Stimulated activated CD4-positive, alpha-beta T cell treated with anti-CD3 and anti-CD28 coated beads, Interleukin-1b, Interleukin-23, amount 100 ng/mL, for 4 hours (primary cell): ENCODE measurements around the gene CD151.

Experiments used
- DNase-seq, 2 donors: peaks; one replicate each; pipeline ENCODE4 v3.0.0-alpha.2; 2020; ENCODE audit warnings: low read depth in 2 of 2

Gene CD151

DNA sequence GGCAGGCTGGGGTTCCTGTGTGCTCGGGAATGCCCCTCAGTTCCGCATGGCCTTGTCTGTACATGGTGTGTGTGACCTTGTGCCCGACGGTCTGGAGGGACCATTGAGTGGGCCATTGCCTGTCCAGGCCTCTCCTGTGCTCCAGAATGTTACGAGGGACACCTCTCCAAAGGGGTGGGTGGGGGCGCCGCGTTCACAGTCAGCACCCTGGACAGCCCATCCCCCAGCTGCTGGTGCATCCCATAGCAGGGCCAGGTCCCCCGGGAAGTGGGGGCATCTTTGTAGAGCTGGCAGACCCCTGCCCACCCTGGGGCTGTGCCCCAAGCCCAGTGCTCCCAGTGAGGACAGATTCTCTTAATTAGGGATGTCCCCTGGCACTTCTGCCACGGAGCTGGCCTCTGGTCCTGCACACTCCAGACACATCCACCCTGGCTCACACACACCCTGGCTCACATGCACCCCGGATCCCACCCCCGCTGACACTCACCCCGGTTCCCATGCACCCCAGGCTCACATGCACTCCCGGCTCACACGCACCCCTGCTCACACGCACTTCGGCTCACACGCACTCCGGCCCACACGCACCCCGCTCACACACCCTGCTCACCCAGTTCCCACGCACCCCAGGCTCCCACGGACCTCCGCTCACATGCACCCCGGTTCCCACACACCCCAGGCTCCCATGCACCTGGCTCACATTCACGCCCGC is 25.5 kb downstream of the CD151 start:
- no peak for DNase-seq

- DNase-seq, result no peak
Observed at GRCh38 chr11:858762-859339, 26.1 kb downstream of the CD151 start.

DNA sequence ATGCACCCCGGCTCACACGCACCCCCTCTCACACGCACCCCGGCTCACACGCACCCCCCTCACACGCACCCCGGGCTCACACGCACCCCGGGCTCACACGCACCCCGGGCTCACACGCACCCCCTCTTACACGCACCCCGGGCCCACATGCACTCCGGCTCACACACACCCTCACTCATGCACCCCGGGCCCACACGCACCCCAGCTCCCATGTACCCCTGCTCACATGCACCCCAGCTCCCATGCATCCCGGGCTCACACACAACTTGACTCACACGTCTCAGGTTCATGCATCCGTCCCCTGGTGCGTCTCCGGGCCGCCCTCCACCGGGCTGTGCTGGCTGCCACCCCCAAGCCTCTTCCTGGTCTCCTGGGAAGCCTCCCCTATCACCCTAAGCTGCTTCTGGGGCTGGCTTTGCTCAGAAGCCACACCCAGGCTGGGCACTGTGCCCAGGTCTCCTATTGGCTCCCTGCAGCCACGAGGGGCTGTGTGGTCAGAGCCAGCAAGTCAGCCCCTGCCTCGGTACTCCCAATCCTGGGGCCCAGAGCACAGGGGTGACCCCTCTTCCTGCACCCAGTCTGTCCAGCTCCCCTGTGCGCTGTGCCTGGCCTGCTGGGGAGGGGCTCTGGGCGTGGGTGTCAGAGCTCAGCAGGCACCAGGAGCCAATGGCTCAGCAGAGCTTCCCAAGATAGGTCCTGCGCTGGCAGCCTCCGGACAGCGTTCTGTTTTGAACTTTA is 26.8 kb downstream of the CD151 start:
- DNase-seq, result no peak

GRCh38 chr11:860234-861104 is 27.7 kb downstream of the CD151 start:
- DNase-seq, result no peak

GRCh38 chr11:861105-861479 is 28.3 kb downstream of the CD151 start:
- DNase-seq, result no peak

- no peak for DNase-seq
Observed at GRCh38 chr11:862081-862661, 29.4 kb downstream of the CD151 start.

DNA sequence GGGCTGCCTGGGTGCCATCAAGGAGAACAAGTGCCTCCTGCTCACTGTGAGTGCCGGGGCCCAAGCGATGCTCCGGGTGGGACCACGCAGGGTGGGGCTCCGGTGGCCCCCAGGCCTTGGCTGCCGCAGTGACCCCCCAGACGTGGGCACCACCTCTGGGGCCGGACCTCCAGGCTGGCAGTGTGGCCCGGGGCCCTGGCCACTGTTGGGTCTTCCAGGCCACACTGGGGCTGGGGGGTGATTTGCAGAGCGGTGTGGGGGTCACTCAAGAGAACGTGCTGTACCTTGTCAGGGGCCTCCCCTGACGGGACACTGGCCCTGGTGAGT is 29.9 kb downstream of the CD151 start:
- DNase-seq, result no peak

- no peak for DNase-seq
Observed at GRCh38 chr11:863023-863909, 30.5 kb downstream of the CD151 start.

- no peak for DNase-seq
Observed at GRCh38 chr11:863910-864827, 31.4 kb downstream of the CD151 start.

DNA sequence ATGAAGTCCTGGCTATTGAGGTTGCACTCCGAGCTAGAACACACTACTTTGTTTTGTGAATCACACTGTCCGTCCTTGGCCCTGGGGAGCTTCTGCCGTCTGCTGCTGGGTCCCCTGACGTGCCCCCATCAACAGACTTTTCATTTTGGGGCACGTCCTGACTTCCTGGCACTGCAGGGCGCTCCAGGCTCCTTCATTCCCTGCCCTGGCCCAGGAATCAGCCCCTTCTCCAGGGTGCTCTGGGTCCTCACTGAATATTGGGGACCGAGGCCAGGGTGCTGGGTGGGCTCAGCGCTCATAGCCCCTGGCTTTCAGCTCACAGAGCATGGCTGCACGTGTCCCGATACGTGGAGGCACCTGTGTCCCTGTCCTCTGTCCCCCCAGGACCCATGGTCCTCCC is 32.1 kb downstream of the CD151 start:
- no peak for DNase-seq

DNA sequence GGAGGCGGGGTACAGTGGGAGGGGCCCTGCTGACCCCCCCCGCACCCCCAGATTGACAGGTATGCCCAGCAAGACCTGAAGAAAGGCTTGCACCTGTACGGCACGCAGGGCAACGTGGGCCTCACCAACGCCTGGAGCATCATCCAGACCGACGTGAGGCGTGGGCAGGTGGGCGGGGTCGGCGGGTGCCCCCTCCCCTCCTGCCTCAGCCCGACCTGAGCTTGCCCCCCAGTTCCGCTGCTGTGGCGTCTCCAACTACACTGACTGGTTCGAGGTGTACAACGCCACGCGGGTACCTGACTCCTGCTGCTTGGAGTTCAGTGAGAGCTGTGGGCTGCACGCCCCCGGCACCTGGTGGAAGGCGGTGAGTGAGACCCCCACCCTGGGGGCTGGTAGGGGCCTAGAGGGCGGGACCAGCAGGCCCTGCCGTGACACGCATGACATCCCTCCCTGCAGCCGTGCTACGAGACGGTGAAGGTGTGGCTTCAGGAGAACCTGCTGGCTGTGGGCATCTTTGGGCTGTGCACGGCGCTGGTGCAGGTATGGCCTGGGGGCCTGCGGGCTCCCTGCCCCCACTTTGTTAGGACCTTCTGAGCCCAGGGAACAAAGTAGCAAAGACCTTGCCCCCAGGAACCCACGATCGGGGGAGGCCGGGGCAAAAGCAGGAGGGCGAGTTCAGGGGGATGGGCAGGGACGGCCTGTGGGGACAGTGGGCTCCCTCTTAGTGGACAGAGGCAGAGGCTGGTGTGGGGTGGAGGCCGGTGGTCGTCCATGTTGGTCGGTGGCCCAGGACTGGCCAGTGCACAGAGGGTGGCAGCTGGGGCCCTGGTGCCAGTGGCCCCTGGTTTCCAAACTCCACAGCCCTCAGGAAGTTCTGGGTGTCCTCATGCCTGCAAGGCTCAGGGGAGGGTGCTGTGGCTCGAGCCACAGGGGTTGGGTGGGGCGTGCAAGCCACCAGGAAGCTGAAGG is 33.0 kb downstream of the CD151 start:
- DNase-seq, result no peak

GRCh38 chr11:866481-866880 is 33.7 kb downstream of the CD151 start:
- DNase-seq, result no peak

DNA sequence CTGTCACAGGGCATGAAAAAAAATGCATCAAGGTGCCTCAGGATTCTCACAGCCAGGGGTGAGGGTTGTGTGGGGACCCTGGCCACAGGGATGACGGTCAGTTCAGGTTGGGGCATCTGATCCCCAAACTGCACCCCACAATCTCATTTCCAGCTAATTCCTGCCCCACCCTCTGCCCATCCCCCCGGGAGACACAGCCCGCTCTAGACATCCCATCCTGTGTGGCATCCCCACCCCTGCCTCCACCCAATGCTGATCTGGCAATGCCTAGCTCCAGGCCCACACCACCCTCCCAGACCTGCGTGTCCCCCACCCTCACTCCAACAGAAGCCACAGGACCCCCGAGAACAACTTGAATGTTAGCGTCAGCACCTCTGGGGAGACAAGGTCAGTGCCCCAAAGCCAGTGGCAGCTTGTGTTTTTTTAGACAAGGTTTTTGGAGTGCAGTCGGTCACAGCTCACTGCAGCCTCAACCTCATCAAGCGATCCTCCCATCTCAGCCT is 35.2 kb downstream of the CD151 start:
- no peak for DNase-seq

GRCh38 chr11:868394-868793 is 35.6 kb downstream of the CD151 start:
- no peak for DNase-seq

GRCh38 chr11:868802-869201 is 36.0 kb downstream of the CD151 start:
- DNase-seq, result no peak

DNA sequence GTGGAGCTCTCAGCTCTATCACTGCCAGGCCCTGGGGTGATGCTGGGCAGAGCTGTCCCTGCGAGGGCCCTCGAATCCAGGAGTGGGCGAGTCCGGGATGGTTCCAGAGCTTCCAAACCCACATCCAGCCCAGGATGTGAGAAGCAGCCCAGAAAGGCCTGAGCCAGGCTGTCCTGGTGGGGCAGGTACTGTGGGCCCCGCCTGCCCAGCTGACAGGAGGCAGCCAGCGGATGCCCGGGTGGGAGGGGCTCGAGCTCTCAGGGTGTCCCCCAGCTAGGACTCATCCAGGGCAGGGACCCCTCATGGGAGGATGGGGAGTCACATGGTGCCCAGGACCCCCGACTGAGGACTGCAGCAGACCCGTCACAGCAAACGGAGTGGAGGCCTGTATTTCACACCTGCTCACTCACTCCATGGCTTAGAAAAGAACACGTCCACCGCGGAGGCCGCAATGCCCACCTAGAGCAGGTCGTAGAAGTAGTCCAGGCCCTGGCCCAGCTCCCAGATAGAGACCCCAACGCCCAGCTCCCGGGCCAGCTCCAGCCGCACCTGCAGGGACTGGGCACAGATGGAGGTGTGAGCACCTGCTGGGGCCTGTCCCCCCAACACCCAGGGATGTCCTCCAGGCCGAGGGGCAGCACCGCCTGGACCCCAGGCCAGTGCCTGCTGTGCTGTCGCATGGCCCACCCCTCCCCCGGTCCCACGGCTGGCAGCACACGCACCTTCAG is 36.8 kb downstream of the CD151 start:
- no peak for DNase-seq

DNA sequence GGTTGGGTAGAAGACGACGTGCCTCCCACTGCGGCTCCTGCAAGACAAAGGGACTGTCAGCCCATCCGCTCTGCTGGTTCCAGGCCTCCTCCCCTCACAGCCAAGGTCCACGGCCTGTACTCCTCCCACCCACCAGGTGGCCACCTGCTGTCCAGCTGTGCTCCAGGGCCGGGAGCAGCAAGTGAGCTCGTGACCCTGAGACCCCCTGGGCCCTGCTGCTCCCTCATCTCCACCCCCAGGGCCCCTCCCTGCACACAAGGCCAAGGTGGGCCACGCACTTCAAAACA is 37.3 kb downstream of the CD151 start:
- no peak for DNase-seq

GRCh38 chr11:870418-870817 is 37.7 kb downstream of the CD151 start:
- no peak for DNase-seq
